Measurements from ENCODE around the gene NFYA.

NFYA gene

GRCh38 chr6:41122373-41122772 is 49.6 kb downstream of the NFYA start:
- no peak for DNase-seq

GRCh38 chr6:41122918-41123317 is 50.1 kb downstream of the NFYA start:
- no peak for DNase-seq

GRCh38 chr6:41125282-41125681 is 52.5 kb downstream of the NFYA start:
- DNase-seq: no peak

GRCh38 chr6:41132254-41132653 is 59.5 kb downstream of the NFYA start:
- DNase-seq: no peak

- no peak for DNase-seq
These were observed 62.5 kb downstream of the NFYA start for GRCh38 chr6:41135062-41135832.

GRCh38 chr6:41136911-41137310 is 64.1 kb downstream of the NFYA start:
- DNase-seq: no peak

- DNase-seq: no peak
These were observed 75.1 kb downstream of the NFYA start for GRCh38 chr6:41147917-41148316.

All from NCI-H2171 (cell line).